OCI-LY7 (cell line): ENCODE data around the gene TBPL1.

Source experiments
- CTCF ChIP-seq: fragments of 200-600 bp; sonication (generic); conservative IDR thresholded peaks from 2 replicates; pipeline ENCODE4 v1.5.1; 2014; ENCODE audit warnings: mild to moderate bottlenecking, antibody characterized with exemption, low read length, moderate library complexity, mixed read lengths
- EZH2phosphoT487 ChIP-seq: fragments of 200-600 bp; sonication (generic); IDR thresholded peaks from 2 replicates; pipeline ENCODE4 v1.6.1; 2018; ENCODE audit warnings: low read depth, borderline replicate concordance, mild to moderate bottlenecking, mixed run types, antibody characterized with exemption, low read length, moderate library complexity, mixed read lengths

- TF ChIP-seq CTCF (no peak), EZH2phosphoT487 (no peak)
Observed at GRCh38 chr6:133980168-133980567, 27.1 kb downstream of the TBPL1 start.
